AG09319 (cell line): ENCODE data around the gene TCF4.

Source experiments
- DNase-seq: peaks from one replicate; pipeline ENCODE4 v3.0.0-alpha.2; 2010; ENCODE audit warnings: low read depth; ENCODE audit errors: extremely low read depth
- CTCF ChIP-seq: IDR thresholded peaks from 2 replicates; pipeline ENCODE4 v1.5.1; 2011; ENCODE audit warnings: low read depth, mild to moderate bottlenecking, inconsistent platforms, low read length, moderate library complexity

Gene TCF4

GRCh38 chr18:55530166-55530565, 57.8 kb downstream of the TCF4 start:
- no peak for DNase-seq
- TF ChIP-seq CTCF, result no peak

GRCh38 chr18:55529581-55529980, 58.4 kb downstream of the TCF4 start:
- no peak for DNase-seq
- no peak for TF ChIP-seq CTCF

- TF ChIP-seq CTCF, result no peak
- no peak for DNase-seq
These were observed 62.1 kb downstream of the TCF4 start for GRCh38 chr18:55525845-55526244.

GRCh38 chr18:55524353-55525073, 63.5 kb downstream of the TCF4 start:
- no peak for TF ChIP-seq CTCF
- no peak for DNase-seq

- no peak for DNase-seq
- no peak for TF ChIP-seq CTCF
These were observed 65.0 kb downstream of the TCF4 start for GRCh38 chr18:55523001-55523400.

- peak; percentile 20 for TF ChIP-seq CTCF
- no peak for DNase-seq
These were observed 66.0 kb downstream of the TCF4 start for GRCh38 chr18:55522011-55522410.

- no peak for DNase-seq
- no peak for TF ChIP-seq CTCF
These were observed 70.9 kb downstream of the TCF4 start for GRCh38 chr18:55517055-55517454.
